Testis (tissue), 2 donors: ENCODE measurements around the gene PTGFRN.

Experiments used
- CTCF ChIP-seq, 3 experiments: fragments of 450-650 bp in 2 of 3; fragments of 200-600 bp in 1 of 3; sonication (generic) in 1 of 3; IDR thresholded peaks; one replicate each; pipeline ENCODE4 v1.5.1; 2016 to 2019; ENCODE audit warnings: antibody characterized with exemption in 3 of 3, mild to moderate bottlenecking in 2 of 3, moderate library complexity in 1 of 3
- POLR2A ChIP-seq: fragments of 450-650 bp; IDR thresholded peaks from one replicate; pipeline ENCODE4 v1.6.1; 2017; ENCODE audit warnings: antibody characterized with exemption, mild to moderate bottlenecking, moderate library complexity

GRCh38 chr1:116907351-116907750 is 2.4 kb upstream of the PTGFRN start:
- TF ChIP-seq CTCF (IDR thresholded peaks at IDR 0.05) (no peak), POLR2A (no peak)
